BE2C (cell line): ENCODE data around the gene ADAMTS15.

Source experiments
- DNase-seq: peaks from one replicate; pipeline ENCODE4 v3.0.0-alpha.2; 2020
- H3K27me3 ChIP-seq: fragments of 250-450 bp; sonication (Bioruptor Pico); 2 replicates; pipeline ENCODE4 v1.5.1; 2020; ENCODE audit warnings: mild to moderate bottlenecking
- H3K36me3 ChIP-seq: fragments of 250-450 bp; sonication (Bioruptor Pico); 2 replicates; pipeline ENCODE4 v1.5.1; 2020; ENCODE audit warnings: mild to moderate bottlenecking
- H3K4me1 ChIP-seq: fragments of 250-450 bp; sonication (Bioruptor Pico); 2 replicates; pipeline ENCODE4 v1.5.1; 2020
- H3K4me3 ChIP-seq: 2 replicates; pipeline ENCODE4 v1.5.1; 2011; ENCODE audit warnings: low read depth, low read length
- H3K9me3 ChIP-seq: fragments of 250-450 bp; sonication (Bioruptor Pico); 2 replicates; pipeline ENCODE4 v1.5.1; 2020
- TF ChIP-seq, protein P1 (sequence below): IDR thresholded peaks from 2 replicates; pipeline ENCODE4 v1.5.1; 2012; ENCODE audit warnings: mild to moderate bottlenecking, low read depth, low read length

The ADAMTS15 gene

DNA sequence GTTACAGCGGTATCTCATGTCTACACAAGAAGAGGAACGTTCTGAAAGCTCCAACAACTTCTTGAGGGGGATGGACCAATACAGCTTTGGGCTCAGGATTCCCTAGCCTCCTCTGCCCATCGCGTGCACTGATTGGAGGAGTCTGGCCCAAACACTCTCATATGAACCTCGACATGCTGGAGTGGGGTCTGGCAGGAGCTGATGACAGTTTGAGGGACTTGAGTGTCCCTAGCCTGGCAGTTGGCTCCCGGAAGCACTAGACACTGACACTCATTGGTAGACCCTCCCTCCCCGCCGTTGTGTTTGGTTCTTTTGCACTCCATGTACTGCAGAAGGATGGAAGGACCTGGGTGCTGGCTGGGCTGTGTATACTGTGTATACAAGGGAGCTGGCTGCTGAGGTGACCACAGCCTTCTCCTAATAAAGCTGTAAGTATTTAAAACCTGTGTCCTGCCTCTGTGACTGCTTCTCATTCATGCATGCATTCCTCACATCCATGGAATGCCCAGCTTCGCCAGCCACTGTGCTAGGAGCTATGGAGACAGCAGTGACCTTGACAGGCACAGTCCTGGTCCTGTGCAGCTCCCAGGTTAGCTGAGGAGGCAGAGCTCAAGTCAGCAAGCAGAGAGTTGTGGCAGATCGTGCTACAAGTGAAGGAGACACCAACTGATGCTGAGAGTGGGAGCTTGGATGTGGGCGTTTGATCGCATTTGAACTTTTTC is 27.9 kb downstream of the ADAMTS15 start:
- Histone ChIP-seq H3K4me1 (peaks cover 10% of the 10 kb centered on the region; the same call in 1 of the 2 replicates), H3K9me3 (no peaks in the 10 kb centered on the region), H3K4me3 (no peak overlapping the region), H3K36me3 (no peaks in the 10 kb centered on the region), H3K27me3 (no peaks in the 10 kb centered on the region)
- TF ChIP-seq, protein P1, sequence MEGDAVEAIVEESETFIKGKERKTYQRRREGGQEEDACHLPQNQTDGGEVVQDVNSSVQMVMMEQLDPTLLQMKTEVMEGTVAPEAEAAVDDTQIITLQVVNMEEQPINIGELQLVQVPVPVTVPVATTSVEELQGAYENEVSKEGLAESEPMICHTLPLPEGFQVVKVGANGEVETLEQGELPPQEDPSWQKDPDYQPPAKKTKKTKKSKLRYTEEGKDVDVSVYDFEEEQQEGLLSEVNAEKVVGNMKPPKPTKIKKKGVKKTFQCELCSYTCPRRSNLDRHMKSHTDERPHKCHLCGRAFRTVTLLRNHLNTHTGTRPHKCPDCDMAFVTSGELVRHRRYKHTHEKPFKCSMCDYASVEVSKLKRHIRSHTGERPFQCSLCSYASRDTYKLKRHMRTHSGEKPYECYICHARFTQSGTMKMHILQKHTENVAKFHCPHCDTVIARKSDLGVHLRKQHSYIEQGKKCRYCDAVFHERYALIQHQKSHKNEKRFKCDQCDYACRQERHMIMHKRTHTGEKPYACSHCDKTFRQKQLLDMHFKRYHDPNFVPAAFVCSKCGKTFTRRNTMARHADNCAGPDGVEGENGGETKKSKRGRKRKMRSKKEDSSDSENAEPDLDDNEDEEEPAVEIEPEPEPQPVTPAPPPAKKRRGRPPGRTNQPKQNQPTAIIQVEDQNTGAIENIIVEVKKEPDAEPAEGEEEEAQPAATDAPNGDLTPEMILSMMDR: no peak
- no peak for DNase-seq

DNA sequence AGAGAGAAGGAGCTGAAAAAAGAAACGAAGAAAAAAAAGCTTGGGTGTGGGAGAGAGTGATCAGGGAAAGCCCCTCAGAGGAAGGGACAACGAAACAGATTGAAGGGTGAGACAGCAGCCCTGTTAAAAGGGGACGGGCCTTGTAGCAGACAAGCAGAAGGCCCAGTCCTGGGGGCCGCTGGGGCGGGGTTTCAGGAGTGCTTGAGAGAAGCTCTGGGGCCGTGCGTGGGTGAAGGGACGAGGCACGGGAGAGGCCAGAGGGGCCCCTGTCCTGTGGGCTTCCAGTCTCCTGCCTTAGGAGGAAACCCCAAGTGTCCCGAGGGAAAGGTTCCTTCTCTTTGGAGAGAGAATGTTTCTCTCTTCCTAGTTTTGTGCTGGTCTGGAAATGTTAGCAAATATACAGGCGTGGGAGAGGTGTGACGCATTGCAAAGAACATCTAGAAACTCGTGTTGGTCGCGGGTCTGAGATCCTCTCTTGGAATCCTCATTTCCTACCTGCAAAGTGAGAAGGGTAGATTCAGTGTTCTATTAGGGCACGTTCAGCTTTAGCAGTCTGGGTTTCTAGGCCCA is 28.6 kb downstream of the ADAMTS15 start:
- H3K27me3 ChIP-seq: no peaks in the 10 kb centered on the region
- no peaks in the 10 kb centered on the region for H3K9me3 ChIP-seq
- H3K4me1 ChIP-seq: peaks cover 10% of the 10 kb centered on the region; the same call in 1 of the 2 replicates
- no peak for DNase-seq
- no peak overlapping the region for H3K4me3 ChIP-seq
- TF ChIP-seq, protein P1: no peak
- no peaks in the 10 kb centered on the region for H3K36me3 ChIP-seq

DNA sequence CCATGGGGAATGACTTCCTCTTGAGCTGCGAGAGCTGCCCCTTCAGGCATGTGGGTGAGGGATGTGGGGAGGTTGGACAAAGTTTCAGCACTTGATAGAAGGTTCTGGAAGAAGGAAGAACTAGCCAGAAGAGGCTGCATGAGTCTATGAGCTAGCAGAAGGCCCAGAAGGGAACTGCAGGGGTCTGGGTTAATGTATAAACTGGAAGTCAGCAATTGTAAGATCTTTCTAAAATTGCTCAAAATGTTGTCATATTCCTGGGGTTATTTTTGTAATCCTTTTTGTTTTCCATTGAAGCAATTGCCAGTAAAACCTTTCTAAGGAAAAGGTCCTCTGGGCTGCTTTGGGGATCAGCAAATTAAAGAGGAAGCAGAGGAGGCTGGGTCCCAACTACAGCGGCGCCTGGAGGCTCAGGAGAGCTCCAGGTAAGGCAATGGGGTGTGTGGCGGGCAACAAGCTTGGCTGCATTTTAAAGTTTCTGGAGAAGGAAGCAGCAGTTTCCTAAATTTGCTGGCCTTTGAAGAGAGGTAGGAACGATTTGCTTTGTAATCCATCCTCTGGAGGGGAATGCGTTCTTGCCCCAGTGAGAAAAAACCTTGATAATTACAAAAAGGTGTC is 29.2 kb downstream of the ADAMTS15 start:
- no peak overlapping the region for H3K4me3 ChIP-seq
- no peaks in the 10 kb centered on the region for H3K9me3 ChIP-seq
- peaks cover 10% of the 10 kb centered on the region; the same call in 1 of the 2 replicates for H3K4me1 ChIP-seq
- no peaks in the 10 kb centered on the region for H3K36me3 ChIP-seq
- TF ChIP-seq, protein P1: no peak
- no peak for DNase-seq
- no peaks in the 10 kb centered on the region for H3K27me3 ChIP-seq

DNA sequence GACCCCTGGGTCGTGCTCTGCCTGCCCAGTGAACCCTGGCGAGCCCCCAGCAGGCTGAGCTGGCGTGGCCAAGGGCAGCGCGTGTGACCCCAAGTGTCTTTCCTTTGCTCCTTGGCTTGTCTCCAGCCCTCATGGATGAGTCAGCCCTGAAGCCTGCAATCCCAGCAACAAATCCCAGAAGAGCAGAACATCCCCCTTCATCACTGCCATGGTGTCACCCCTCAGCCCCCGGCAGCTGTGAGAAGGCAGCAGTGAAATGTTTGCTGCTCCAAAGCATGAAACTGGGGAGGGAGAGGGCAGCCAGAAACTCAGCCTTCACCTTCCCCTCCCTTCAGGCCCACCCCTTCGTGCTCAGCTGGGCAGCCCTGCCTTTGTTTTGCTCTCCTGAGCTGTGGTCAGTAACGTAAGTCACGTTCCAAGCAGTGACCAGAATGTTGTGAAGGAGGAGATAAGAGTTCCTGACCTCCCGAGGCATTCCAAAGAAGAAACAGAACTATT is 29.8 kb downstream of the ADAMTS15 start:
- peak; percentile 62 for DNase-seq
- no peak overlapping the region for H3K4me3 ChIP-seq
- H3K27me3 ChIP-seq: no peaks in the 10 kb centered on the region
- TF ChIP-seq, protein P1: no peak
- peaks cover 10% of the 10 kb centered on the region; the same call in 1 of the 2 replicates for H3K4me1 ChIP-seq
- no peaks in the 10 kb centered on the region for H3K36me3 ChIP-seq
- H3K9me3 ChIP-seq: no peaks in the 10 kb centered on the region

DNA sequence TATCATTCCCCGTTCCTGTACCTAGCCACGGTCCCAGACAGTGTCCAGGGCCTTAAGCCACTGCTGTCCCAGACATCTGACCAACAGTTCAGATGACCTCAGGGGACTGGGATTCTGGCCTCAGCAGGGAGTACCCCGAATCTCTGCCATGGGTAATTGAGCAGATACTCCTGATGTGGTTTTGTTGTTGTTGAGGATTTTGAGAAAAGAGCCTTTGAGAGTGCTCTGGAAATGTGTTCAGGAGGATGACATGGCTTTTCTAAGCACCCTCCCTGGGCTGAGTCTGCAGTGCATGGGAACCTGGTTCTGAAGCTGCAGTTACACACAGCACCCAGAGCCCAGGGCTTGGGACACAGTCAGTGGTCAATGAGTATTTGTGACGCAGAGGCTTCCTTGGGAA is 30.4 kb downstream of the ADAMTS15 start:
- H3K9me3 ChIP-seq: no peaks in the 10 kb centered on the region
- H3K27me3 ChIP-seq: no peaks in the 10 kb centered on the region
- H3K36me3 ChIP-seq: no peaks in the 10 kb centered on the region
- TF ChIP-seq, protein P1: no peak
- H3K4me1 ChIP-seq: peaks cover 10% of the 10 kb centered on the region; the same call in 1 of the 2 replicates
- no peak for DNase-seq
- H3K4me3 ChIP-seq: no peak overlapping the region

DNA sequence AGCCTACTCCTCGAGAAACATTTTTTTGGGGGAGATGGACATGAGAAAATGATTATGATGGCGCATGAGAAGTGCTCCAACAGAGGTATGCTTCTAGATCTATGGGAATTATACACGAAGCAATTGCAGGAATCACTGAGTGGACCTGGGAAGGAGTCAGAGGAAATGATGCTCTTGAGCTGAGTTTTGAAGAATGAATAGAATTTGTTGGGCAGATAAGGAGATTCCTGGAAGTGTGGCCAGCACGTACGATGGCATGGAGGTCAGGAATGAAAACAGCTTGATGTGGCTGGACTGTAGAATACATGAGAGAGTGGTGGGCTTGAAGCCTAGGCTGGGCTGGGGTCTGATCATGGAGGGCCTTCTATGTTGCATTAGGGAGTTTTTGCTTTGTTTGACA is 31.7 kb downstream of the ADAMTS15 start:
- TF ChIP-seq, protein P1: no peak
- H3K27me3 ChIP-seq: no peaks in the 10 kb centered on the region
- H3K4me3 ChIP-seq: no peak overlapping the region
- H3K4me1 ChIP-seq: peaks cover 10% of the 10 kb centered on the region; the same call in 1 of the 2 replicates
- no peaks in the 10 kb centered on the region for H3K36me3 ChIP-seq
- no peak for DNase-seq
- H3K9me3 ChIP-seq: no peaks in the 10 kb centered on the region
